Measurements from ENCODE around the gene SHTN1. TPM values are rescaled to one million over a fixed set of nuclear protein-coding genes. Genes with fewer than 3 reads are reported as not detected.

SHTN1 gene
- total and polyA plus RNA-seq, 2 donors (not counting 3 experiments of a cell fraction or from before 2014, with no cell fraction given), result 4.8 to 36.5 TPM

DNA sequence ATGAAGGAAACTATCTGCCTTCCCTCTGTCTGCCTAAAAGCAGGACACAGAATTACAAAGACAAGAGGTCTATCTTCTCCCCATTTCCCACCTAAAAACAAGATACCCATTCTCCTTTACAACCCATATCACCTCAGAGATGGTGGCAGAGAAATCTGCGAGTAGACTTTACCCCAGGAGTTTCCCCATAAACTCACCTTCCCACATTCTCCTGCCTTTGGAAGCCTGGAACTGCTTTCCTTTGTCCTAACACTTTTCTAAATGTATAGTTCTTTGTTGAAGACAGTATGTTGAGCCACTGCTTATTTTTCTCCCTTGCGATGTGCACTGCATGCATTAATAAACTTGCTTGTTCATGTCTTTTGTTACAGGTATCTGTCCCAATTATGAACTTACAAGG, 8.0 kb downstream of the SHTN1 start:
- H3K27me3 ChIP-seq (ENCODE audit: control insufficient read depth in 2 of 2, insufficient read depth in 2 of 2, low read length in 2 of 2), result no peaks in the 10 kb centered on the region
- H3K79me2 ChIP-seq (ENCODE audit: control insufficient read depth, insufficient read depth, low read length), result peaks cover 43% of the 10 kb centered on the region
- CTCF ChIA-PET, result interaction anchor here (1.6 kb wide), 1 partner anchor 200 kb away, joined by 3 read pairs; no protein-coding TSS in a partner anchor
- intact Hi-C loops (cut with micrococcal nuclease) (no loop called here), dilution Hi-C loops (cut with MboI; ENCODE audit: extremely low pct_ligation_motif_present, low sequenced_read_pairs) (no loop called here)
- H2AFZ ChIP-seq (ENCODE audit: low read depth, low read length), result no peak overlapping the region
- POLR2A ChIA-PET, result no interaction called here
- H3K9me3 ChIP-seq (replicated peaks; ENCODE audit: control insufficient read depth, insufficient read depth, low read length), result no peaks in the 10 kb centered on the region
- no peak for FAIRE-seq
- no TSS peak for BruUV-seq (replicated peaks)
- no peak overlapping the region for H3K9ac ChIP-seq (replicated peaks; ENCODE audit: extremely low read depth, insufficient read depth, low read length)
- H3K4me1 ChIP-seq (ENCODE audit: control insufficient read depth, extremely low read depth, insufficient read depth, low read length), result no peaks in the 10 kb centered on the region
- no peaks in the 10 kb centered on the region for H3K36me3 ChIP-seq (ENCODE audit: control insufficient read depth in 2 of 2, extremely low read depth in 1 of 2, insufficient read depth in 2 of 2, low read length in 2 of 2)
- H4K20me1 ChIP-seq (replicated peaks; ENCODE audit: control insufficient read depth, extremely low read depth, insufficient read depth, low read length), result no peaks in the 10 kb centered on the region
- H3K9me1 ChIP-seq (replicated peaks; ENCODE audit: control insufficient read depth, extremely low read depth, insufficient read depth, low read length), result no peaks in the 10 kb centered on the region
- TF ChIP-seq GATA2 (IDR thresholded peaks at IDR 0.05; ENCODE audit: insufficient read depth, insufficient read length, low read depth, low read length) (no peak), MYC (IDR thresholded peaks at IDR 0.05; ENCODE audit: low read depth, low read length) (no peak), CTCF (IDR thresholded peaks at IDR 0.05; ENCODE audit: extremely low read depth in 1 of 2, insufficient read depth in 1 of 2, low read depth in 1 of 2, low read length in 2 of 2) (no peak)
- no peak for DNase-seq (ENCODE audit: low read depth, low spot score)
- H3K4me2 ChIP-seq (ENCODE audit: insufficient read depth, low read length), result no peak overlapping the region
- no peak overlapping the region for H3K27ac ChIP-seq (ENCODE audit: insufficient read depth, low read depth, low read length)
- H3K4me3 ChIP-seq (replicated peaks in 1 of 3; ENCODE audit: insufficient read depth in 1 of 3, low read depth in 1 of 3, low read length in 3 of 3), result no peak overlapping the region

GRCh38 chr10:116995648-116996047, 9.3 kb downstream of the SHTN1 start:
- intact Hi-C loops (cut with micrococcal nuclease) (no loop called here), dilution Hi-C loops (cut with MboI; ENCODE audit: extremely low pct_ligation_motif_present, low sequenced_read_pairs) (no loop called here)
- CTCF ChIA-PET, result no interaction called here
- POLR2A ChIA-PET, result no interaction called here
- no peaks in the 10 kb centered on the region for H3K9me3 ChIP-seq (replicated peaks; ENCODE audit: control insufficient read depth, insufficient read depth, low read length)
- BruUV-seq (replicated peaks), result no TSS peak
- H4K20me1 ChIP-seq (replicated peaks; ENCODE audit: control insufficient read depth, extremely low read depth, insufficient read depth, low read length), result no peaks in the 10 kb centered on the region
- H3K9me1 ChIP-seq (replicated peaks; ENCODE audit: control insufficient read depth, extremely low read depth, insufficient read depth, low read length), result no peaks in the 10 kb centered on the region
- H3K27me3 ChIP-seq (ENCODE audit: control insufficient read depth in 2 of 2, insufficient read depth in 2 of 2, low read length in 2 of 2), result no peaks in the 10 kb centered on the region
- no peak overlapping the region for H2AFZ ChIP-seq (ENCODE audit: low read depth, low read length)
- H3K27ac ChIP-seq (ENCODE audit: insufficient read depth, low read depth, low read length), result no peak overlapping the region
- FAIRE-seq (no peak), DNase-seq (ENCODE audit: low read depth, low spot score) (no peak)
- no peaks in the 10 kb centered on the region for H3K36me3 ChIP-seq (ENCODE audit: control insufficient read depth in 2 of 2, extremely low read depth in 1 of 2, insufficient read depth in 2 of 2, low read length in 2 of 2)
- H3K4me1 ChIP-seq (ENCODE audit: control insufficient read depth, extremely low read depth, insufficient read depth, low read length), result no peaks in the 10 kb centered on the region
- no peak overlapping the region for H3K4me3 ChIP-seq (replicated peaks in 1 of 3; ENCODE audit: insufficient read depth in 1 of 3, low read depth in 1 of 3, low read length in 3 of 3)
- no peak for TF ChIP-seq GATA2 (IDR thresholded peaks at IDR 0.05; ENCODE audit: insufficient read depth, insufficient read length, low read depth, low read length)
- no peak for TF ChIP-seq JUN (IDR thresholded peaks at IDR 0.05; ENCODE audit: borderline replicate concordance, insufficient read depth, insufficient read length, low read depth)
- TF ChIP-seq POLR2AphosphoS5 (IDR thresholded peaks at IDR 0.05; ENCODE audit: insufficient read depth, low read depth, low read length), result no peak
- no peak for TF ChIP-seq CTCF (IDR thresholded peaks at IDR 0.05; ENCODE audit: extremely low read depth in 1 of 2, insufficient read depth in 1 of 2, low read depth in 1 of 2, low read length in 2 of 2)
- TF ChIP-seq FOS (IDR thresholded peaks at IDR 0.05; ENCODE audit: borderline replicate concordance, insufficient read depth, low read length), result no peak
- no peak for TF ChIP-seq MYC (IDR thresholded peaks at IDR 0.05; ENCODE audit: low read depth, low read length)
- TF ChIP-seq MAX (IDR thresholded peaks at IDR 0.05; ENCODE audit: insufficient read depth, insufficient read length), result no peak
- no peak for TF ChIP-seq EZH2 (IDR thresholded peaks at IDR 0.05; ENCODE audit: borderline replicate concordance, low read depth, low read length, severe bottlenecking)
- TF ChIP-seq POLR2A (IDR thresholded peaks at IDR 0.05; ENCODE audit: low read depth, low read length), result no peak
- H3K79me2 ChIP-seq (ENCODE audit: control insufficient read depth, insufficient read depth, low read length), result peaks cover 29% of the 10 kb centered on the region
- H3K9ac ChIP-seq (replicated peaks; ENCODE audit: extremely low read depth, insufficient read depth, low read length), result no peak overlapping the region
- no peak overlapping the region for H3K4me2 ChIP-seq (ENCODE audit: insufficient read depth, low read length)
